ENCODE data around the gene PGLYRP1. TPM values are rescaled to one million over a fixed set of nuclear protein-coding genes. Genes with fewer than 3 reads are reported as not detected.

Gene PGLYRP1
- total RNA-seq, 1 experiment from 2014 or later, result not detected

DNA sequence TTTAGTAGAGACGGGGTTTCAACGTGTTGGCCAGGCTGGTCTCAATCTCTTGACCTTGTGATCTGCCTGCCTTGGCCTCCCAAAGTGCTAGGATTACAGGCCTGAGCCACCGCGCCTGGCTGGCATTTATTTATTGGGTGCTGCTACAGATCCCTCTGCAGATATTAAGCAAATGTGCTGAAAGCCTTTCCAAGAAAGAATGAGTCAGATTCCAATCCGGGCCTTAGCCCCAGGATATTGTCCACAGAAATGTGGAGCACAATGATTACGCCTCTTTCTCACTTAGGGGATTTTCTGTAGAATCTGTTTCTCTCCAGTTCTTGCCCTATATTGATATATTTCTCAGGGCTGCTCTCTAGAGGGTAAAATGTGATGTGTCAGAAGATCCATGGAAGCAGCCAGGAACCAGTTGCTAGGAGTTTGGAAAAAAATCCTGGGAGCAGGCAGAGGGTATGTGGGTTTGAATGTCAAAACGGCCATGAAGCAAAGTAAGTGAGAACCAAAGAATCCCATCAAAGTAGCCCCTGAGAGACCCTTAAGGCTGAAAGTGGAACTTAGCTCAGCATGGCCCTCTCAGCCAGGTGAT is 42.7 kb upstream of the PGLYRP1 start:
- H3K23ac ChIP-seq (ENCODE audit: insufficient read length, low read depth, low read length), result no peak overlapping the region
- H2BK5ac ChIP-seq (ENCODE audit: insufficient read length, low read length), result no peak overlapping the region
- no peak overlapping the region for H3K4ac ChIP-seq (ENCODE audit: low read depth, low read length)
- H3K9me3 ChIP-seq (ENCODE audit: control insufficient read depth, low read depth, low read length), result no peaks in the 10 kb centered on the region
- Mint-ChIP-seq H3K4me1 (no peaks in the 10 kb centered on the region), H3K27ac (no peak overlapping the region), H3K27me3 (ENCODE audit: low read depth) (peaks cover 48% of the 10 kb centered on the region), H3K9me3 (peaks cover 14% of the 10 kb centered on the region in 2 experiments; a peak in 4 of 5 replicates), H3K36me3 (ENCODE audit: insufficient read depth in 1 of 3, low read depth in 3 of 3) (peaks cover 0 to 2% (median 0%) of the 10 kb centered on the region in 3 experiments; a peak in 2 of 7 replicates), H3K4me3 (no peak overlapping the region)
- H2AK5ac ChIP-seq (ENCODE audit: insufficient read length, low read length), result no peak overlapping the region
- H3K56ac ChIP-seq (ENCODE audit: insufficient read length, low read depth, low read length), result no peak overlapping the region
- TF ChIP-seq, protein P1, sequence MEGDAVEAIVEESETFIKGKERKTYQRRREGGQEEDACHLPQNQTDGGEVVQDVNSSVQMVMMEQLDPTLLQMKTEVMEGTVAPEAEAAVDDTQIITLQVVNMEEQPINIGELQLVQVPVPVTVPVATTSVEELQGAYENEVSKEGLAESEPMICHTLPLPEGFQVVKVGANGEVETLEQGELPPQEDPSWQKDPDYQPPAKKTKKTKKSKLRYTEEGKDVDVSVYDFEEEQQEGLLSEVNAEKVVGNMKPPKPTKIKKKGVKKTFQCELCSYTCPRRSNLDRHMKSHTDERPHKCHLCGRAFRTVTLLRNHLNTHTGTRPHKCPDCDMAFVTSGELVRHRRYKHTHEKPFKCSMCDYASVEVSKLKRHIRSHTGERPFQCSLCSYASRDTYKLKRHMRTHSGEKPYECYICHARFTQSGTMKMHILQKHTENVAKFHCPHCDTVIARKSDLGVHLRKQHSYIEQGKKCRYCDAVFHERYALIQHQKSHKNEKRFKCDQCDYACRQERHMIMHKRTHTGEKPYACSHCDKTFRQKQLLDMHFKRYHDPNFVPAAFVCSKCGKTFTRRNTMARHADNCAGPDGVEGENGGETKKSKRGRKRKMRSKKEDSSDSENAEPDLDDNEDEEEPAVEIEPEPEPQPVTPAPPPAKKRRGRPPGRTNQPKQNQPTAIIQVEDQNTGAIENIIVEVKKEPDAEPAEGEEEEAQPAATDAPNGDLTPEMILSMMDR (conservative IDR thresholded peaks at IDR 0.05), result no peak
- H3K79me1 ChIP-seq (ENCODE audit: insufficient read depth, low read depth, low read length, poor library complexity, severe bottlenecking), result no peaks in the 10 kb centered on the region
- DNase-seq, result no peak
- H3K23me2 ChIP-seq (ENCODE audit: insufficient read length, low read depth, low read length, poor library complexity, severe bottlenecking), result no peaks in the 10 kb centered on the region
- H3K9ac ChIP-seq (ENCODE audit: extremely low read depth, insufficient read length, low read length), result no peak overlapping the region
- no peak overlapping the region for H3K14ac ChIP-seq (ENCODE audit: insufficient read depth, low read length)
- no peak overlapping the region for H3T11ph ChIP-seq (ENCODE audit: low read length)
- H2BK120ac ChIP-seq (ENCODE audit: low read depth, low read length, poor library complexity, severe bottlenecking), result no peak overlapping the region
- H2BK15ac ChIP-seq (ENCODE audit: low read depth, low read length), result no peak overlapping the region
- no peaks in the 10 kb centered on the region for H3K79me2 ChIP-seq (ENCODE audit: insufficient read depth, low read length)
- no peak overlapping the region for H4K91ac ChIP-seq (ENCODE audit: insufficient read length, low read depth, low read length)
- no peak overlapping the region for H4K5ac ChIP-seq (ENCODE audit: insufficient read length, low read depth, low read length)
- no peak overlapping the region for H2BK20ac ChIP-seq (ENCODE audit: low read depth, low read length, poor library complexity, severe bottlenecking)
- H3K4me2 ChIP-seq (ENCODE audit: insufficient read depth, insufficient read length, low read length), result no peak overlapping the region
- no peaks in the 10 kb centered on the region for H3K27me3 ChIP-seq (ENCODE audit: insufficient read depth, low read length)
- no peak overlapping the region for H3K27ac ChIP-seq (ENCODE audit: insufficient read length, low read depth, low read length)
- H3K18ac ChIP-seq (ENCODE audit: insufficient read length, low read depth, low read length), result no peak overlapping the region
- H4K8ac ChIP-seq (replicated peaks; ENCODE audit: insufficient read length, low read depth, low read length), result no peak overlapping the region
- H4K20me1 ChIP-seq (ENCODE audit: control insufficient read depth, insufficient read depth, insufficient read length), result no peaks in the 10 kb centered on the region
- no CpG with 5 or more reads among the region's 7 CpGs for WGBS (ENCODE audit: extremely low coverage, insufficient read length, low lambda C conversion rate)
- H2AFZ ChIP-seq (ENCODE audit: low read length), result no peak overlapping the region
- H2BK12ac ChIP-seq (ENCODE audit: insufficient read length, low read depth, low read length), result no peak overlapping the region
- H3K4me1 ChIP-seq (ENCODE audit: insufficient read depth, low read length), result no peaks in the 10 kb centered on the region
